HEK293T (cell line): ENCODE measurements around the gene SEPTIN12.

ENCODE experiments used
- CTCF ChIA-PET: fragments of 350-600 bp; formaldehyde crosslinking; extraction: SDS; loops from one replicate; lab custom pipeline; 2021; ENCODE audit warnings: antibody characterized with exemption, inconsistent platforms; lab: Yijun Ruan, JAX
- POLR2A ChIA-PET: fragments of 350-600 bp; formaldehyde crosslinking; extraction: SDS; loops from one replicate; lab custom pipeline; 2020; ENCODE audit warnings: antibody characterized with exemption, inconsistent platforms; lab: Yijun Ruan, JAX
- DNase-seq: peaks from one replicate; pipeline ENCODE4 v3.0.0; 2012; ENCODE audit warnings: mixed read lengths; ENCODE audit errors: extremely low spot score
- ARNT ChIP-seq: fragments of 450-650 bp; IDR thresholded peaks from 2 replicates; pipeline ENCODE4 v1.6.1; 2017; ENCODE audit warnings: mild to moderate bottlenecking
- BHLHE40 ChIP-seq: fragments of 450-650 bp; IDR thresholded peaks from 2 replicates; pipeline ENCODE4 v1.6.1; 2016; ENCODE audit warnings: mild to moderate bottlenecking, moderate library complexity, borderline replicate concordance
- CTBP1 ChIP-seq: fragments of 450-650 bp; IDR thresholded peaks from 2 replicates; pipeline ENCODE4 v1.6.1; 2016; ENCODE audit warnings: borderline replicate concordance
- ELF4 ChIP-seq: fragments of 450-650 bp; IDR thresholded peaks from 2 replicates; pipeline ENCODE4 v1.6.1; 2017; ENCODE audit warnings: antibody characterized with exemption
- FOXA1 ChIP-seq: fragments of 450-650 bp; IDR thresholded peaks from 2 replicates; pipeline ENCODE4 v1.6.1; 2016; ENCODE audit warnings: mild to moderate bottlenecking
- FOXK2 ChIP-seq: fragments of 450-650 bp; IDR thresholded peaks from 2 replicates; pipeline ENCODE4 v1.6.1; 2016; ENCODE audit warnings: mild to moderate bottlenecking
- FOXM1 ChIP-seq: fragments of 450-650 bp; IDR thresholded peaks from 2 replicates; pipeline ENCODE4 v1.6.1; 2017; ENCODE audit warnings: mild to moderate bottlenecking, borderline replicate concordance
- HDGF ChIP-seq: fragments of 450-650 bp; IDR thresholded peaks from 2 replicates; pipeline ENCODE4 v1.6.1; 2017; ENCODE audit warnings: antibody characterized with exemption, borderline replicate concordance
- L3MBTL2 ChIP-seq: fragments of 450-650 bp; conservative IDR thresholded peaks from 2 replicates; pipeline ENCODE4 v1.6.1; 2016; ENCODE audit warnings: mild to moderate bottlenecking
- LEF1 ChIP-seq: fragments of 450-650 bp; IDR thresholded peaks from 2 replicates; pipeline ENCODE4 v1.6.1; 2017; ENCODE audit warnings: mild to moderate bottlenecking, borderline replicate concordance
- NFRKB ChIP-seq: fragments of 450-650 bp; IDR thresholded peaks from 2 replicates; pipeline ENCODE4 v1.6.1; 2016; ENCODE audit warnings: mild to moderate bottlenecking, moderate library complexity
- SP1 ChIP-seq: fragments of 450-650 bp; IDR thresholded peaks from 2 replicates; pipeline ENCODE4 v1.6.1; 2017
- SUZ12 ChIP-seq: fragments of 450-650 bp; IDR thresholded peaks from 2 replicates; pipeline ENCODE4 v1.6.1; 2016; ENCODE audit warnings: mild to moderate bottlenecking
- TARDBP ChIP-seq: fragments of 450-650 bp; IDR thresholded peaks from 2 replicates; pipeline ENCODE4 v1.6.1; 2016
- ZNF384 ChIP-seq: fragments of 450-650 bp; IDR thresholded peaks from 2 replicates; pipeline ENCODE4 v1.6.1; 2016
- TF ChIP-seq, protein P1 (sequence below): fragments of 450-650 bp; IDR thresholded peaks from 2 replicates; pipeline ENCODE4 v1.6.1; 2016

Gene SEPTIN12, protein sequence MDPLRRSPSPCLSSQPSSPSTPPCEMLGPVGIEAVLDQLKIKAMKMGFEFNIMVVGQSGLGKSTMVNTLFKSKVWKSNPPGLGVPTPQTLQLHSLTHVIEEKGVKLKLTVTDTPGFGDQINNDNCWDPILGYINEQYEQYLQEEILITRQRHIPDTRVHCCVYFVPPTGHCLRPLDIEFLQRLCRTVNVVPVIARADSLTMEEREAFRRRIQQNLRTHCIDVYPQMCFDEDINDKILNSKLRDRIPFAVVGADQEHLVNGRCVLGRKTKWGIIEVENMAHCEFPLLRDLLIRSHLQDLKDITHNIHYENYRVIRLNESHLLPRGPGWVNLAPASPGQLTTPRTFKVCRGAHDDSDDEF

DNA sequence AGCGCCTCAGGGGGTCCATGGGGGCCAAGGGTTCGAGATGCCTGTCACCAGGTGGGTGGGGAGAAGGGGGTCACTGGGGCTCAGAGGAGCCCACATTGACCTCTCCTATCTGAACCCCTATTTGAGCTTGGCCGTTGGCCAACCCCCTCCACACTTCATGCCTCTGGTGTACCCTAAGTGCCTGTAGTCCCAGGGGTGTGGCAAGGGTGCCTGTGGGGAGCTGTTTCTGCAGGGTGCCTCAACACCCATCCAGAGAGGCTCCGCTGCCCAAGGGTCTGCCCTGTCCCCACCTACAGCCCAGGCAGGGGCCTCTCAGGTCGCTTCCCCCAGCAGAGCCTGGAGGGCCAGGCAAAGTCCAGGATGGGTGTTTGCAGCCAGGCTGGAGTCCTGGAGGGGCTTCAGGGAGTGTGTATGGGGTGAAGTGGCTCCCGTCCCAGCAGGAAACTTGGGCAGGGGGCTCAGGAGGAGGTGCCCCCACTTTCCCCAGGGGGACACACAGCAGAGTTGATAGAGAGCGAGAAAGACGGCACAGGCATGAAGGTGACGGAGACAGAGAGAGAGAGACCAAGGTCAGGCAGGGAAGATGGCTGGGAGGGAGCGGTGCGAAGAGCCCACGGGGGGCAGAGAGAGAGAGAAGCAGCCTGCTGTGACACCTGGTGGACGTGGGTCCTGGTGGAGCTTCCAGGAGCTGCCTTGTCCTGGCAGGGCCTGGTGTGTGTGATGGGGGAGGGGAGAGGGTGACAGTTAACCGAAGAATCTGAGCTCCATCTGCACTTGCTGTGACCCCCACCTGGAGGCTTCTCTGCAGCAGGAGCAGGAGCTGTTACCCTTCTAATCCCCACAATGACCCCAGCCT is at the start of gene SEPTIN12:
Gene SEPTIN12 (minus strand): TSS at position 719 of the 856 bp plus-strand sequence. CDS start 700 bp downstream, at position 19.
- TF ChIP-seq CTBP1 (no peak), LEF1 (no peak), BHLHE40 (no peak), TARDBP (no peak), FOXA1 (no peak), SP1 (no peak), FOXK2 (no peak), FOXM1 (no peak)
- POLR2A ChIA-PET: interaction anchor here (0.8 to 2.6 kb wide), 3 partner anchors 9 to 19 kb away, joined by 3 to 8 read pairs (median 5); partner anchors contain the start of gene ROGDI
- CTCF ChIA-PET: no interaction called here
- DNase-seq: no peak

DNA sequence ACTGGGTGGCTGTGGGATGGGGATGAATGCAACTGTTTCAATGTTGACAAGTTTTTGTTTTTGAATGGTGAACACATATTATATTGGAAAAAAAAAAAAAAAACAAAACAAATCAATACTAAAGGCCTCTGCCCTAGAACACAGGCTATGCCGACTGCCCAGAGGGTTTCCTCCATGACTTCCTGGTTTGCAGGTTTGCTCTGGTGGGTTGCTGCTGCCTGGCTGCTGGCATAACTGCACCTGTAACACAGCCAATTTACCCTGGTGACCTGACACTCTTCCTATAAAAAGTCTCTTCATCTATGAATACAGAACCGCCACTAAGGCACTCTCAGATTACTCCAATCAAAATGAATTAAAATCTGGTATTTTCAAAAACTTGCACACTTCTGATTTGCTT is 48.6 kb upstream of the SEPTIN12 start:
- POLR2A ChIA-PET: no interaction called here
- no peak for DNase-seq
- CTCF ChIA-PET: no interaction called here
- TF ChIP-seq BHLHE40 (no peak), SUZ12 (no peak), ARNT (no peak), FOXA1 (no peak), L3MBTL2 (no peak), CTBP1 (no peak), TARDBP (no peak), FOXM1 (no peak), SP1 (no peak), HDGF (no peak), ELF4 (no peak), FOXK2 (no peak), NFRKB (no peak), LEF1 (no peak), ZNF384 (no peak)
- TF ChIP-seq, protein P1, sequence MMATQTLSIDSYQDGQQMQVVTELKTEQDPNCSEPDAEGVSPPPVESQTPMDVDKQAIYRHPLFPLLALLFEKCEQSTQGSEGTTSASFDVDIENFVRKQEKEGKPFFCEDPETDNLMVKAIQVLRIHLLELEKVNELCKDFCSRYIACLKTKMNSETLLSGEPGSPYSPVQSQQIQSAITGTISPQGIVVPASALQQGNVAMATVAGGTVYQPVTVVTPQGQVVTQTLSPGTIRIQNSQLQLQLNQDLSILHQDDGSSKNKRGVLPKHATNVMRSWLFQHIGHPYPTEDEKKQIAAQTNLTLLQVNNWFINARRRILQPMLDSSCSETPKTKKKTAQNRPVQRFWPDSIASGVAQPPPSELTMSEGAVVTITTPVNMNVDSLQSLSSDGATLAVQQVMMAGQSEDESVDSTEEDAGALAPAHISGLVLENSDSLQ: no peak

DNA sequence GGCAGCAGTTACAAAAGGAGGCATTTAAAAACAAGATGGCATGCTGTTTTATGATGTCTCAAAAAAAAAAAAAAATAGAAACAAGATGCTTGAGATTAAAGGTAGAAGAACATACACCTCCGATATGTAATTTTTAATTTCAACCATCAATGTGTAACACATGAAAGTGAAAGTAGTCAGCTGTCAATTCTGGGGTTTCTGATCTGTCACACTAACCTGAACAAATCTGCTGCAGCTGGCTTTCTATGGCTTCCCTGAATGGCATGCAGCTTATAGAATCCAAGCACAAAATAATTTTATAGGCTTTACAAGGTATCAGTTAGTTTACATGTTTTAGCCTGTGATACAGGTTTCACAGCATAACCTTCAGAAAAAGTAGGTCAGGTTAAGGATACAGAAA is 45.4 kb upstream of the SEPTIN12 start:
- ChIA-PET CTCF (no interaction called here), POLR2A (no interaction called here)
- DNase-seq: no peak
- TF ChIP-seq ELF4 (no peak), FOXA1 (no peak), FOXM1 (no peak), NFRKB (no peak), SUZ12 (no peak), TARDBP (no peak), HDGF (no peak), BHLHE40 (no peak), FOXK2 (no peak), SP1 (no peak), ZNF384 (no peak), ARNT (no peak), LEF1 (no peak), L3MBTL2 (no peak), CTBP1 (no peak)
- TF ChIP-seq, protein P1: no peak

DNA sequence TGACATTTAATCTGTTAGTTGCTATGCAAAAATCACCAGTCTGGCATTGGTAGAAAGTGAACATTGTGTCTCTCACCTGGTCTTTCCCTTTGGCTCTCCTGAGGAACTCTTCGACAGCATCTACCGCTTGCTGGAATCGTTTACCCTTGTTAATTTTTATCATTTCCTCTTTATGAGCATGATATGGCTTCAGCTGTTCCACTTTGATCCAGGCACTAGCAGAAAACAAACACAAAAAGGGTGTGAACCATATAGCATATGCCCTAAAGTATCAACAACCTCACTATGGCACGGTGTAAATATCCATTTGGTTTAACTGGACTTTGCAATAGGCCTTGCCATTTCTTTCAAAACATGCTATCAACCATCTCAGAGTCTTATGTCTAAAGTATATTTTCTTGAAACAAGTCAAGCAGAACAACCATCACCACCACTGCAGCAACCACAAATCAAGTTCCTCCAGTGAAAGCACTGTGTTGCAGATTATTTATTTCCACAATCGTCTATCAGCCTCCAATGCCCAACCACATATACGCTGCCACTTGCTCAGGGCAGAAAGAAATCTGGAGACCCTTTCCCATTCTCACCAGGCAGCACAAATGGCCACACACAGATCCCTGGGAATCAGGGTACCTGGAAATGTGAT is 44.7 kb upstream of the SEPTIN12 start:
- DNase-seq: no peak
- ChIA-PET POLR2A (no interaction called here), CTCF (no interaction called here)
- TF ChIP-seq TARDBP (no peak), LEF1 (no peak), BHLHE40 (no peak), FOXM1 (no peak), L3MBTL2 (no peak), FOXA1 (no peak), ZNF384 (no peak), HDGF (no peak), NFRKB (no peak), ELF4 (no peak), SUZ12 (no peak), SP1 (no peak), FOXK2 (no peak), ARNT (no peak), CTBP1 (no peak)
- TF ChIP-seq, protein P1: no peak

DNA sequence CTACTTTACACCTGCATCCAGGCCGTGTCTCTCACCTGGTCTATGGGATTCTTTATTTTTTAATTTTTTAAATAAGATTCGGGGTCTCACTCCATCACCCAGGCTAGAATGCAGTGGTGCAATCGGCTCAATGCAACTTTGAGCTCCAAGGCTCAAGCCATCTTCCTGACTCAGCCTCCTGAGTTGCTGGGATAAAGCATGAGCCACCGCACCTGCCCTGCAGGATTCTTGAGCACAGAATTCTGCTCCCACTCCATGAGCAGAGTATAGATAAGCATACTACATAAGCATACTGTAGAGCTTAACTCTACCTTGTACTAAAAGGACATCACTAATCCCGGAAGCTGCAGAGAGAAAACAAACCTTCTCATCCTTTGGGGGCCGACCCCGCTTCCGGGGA is 43.5 kb upstream of the SEPTIN12 start:
- TF ChIP-seq FOXK2: no peak
- no peak for TF ChIP-seq FOXM1
- TF ChIP-seq NFRKB: no peak
- TF ChIP-seq ZNF384: no peak
- no peak for TF ChIP-seq FOXA1
- TF ChIP-seq TARDBP: no peak
- TF ChIP-seq ARNT: no peak
- CTCF ChIA-PET: no interaction called here
- no peak for DNase-seq
- POLR2A ChIA-PET: interaction anchor here (0.9 kb wide), 1 partner anchor 15 kb away, joined by 3 read pairs; no protein-coding TSS in a partner anchor
